ENCODE results near the gene PCNA.

Gene PCNA

GRCh38 chr20:5155404-5155803 lies 35.6 kb upstream of the PCNA start:
- no peak overlapping the region for H4K12ac ChIP-seq (ENCODE audit: low read depth, low read length)
- H3K4ac ChIP-seq (ENCODE audit: low read depth, low read length), result no peak overlapping the region
- no peak overlapping the region for H2BK12ac ChIP-seq (ENCODE audit: low read length)
- no peak overlapping the region for H3K9ac ChIP-seq (ENCODE audit: low read length)
- no peak overlapping the region for H3K18ac ChIP-seq (ENCODE audit: low read length)
- no peaks in the 10 kb centered on the region for H3K36me3 ChIP-seq (ENCODE audit: control insufficient read depth in 1 of 2, insufficient read depth in 2 of 2, low read length in 2 of 2)
- H3K4me1 ChIP-seq (ENCODE audit: control insufficient read depth in 1 of 2, insufficient read depth in 2 of 2, low read length in 2 of 2), result peaks cover 0 to 10% of the 10 kb centered on the region in 2 experiments
- no peaks in the 10 kb centered on the region for H3K27me3 ChIP-seq (ENCODE audit: insufficient read depth, low read length)
- no peak overlapping the region for H2AK5ac ChIP-seq (ENCODE audit: low read length)
- no peak overlapping the region for H2AFZ ChIP-seq (ENCODE audit: insufficient read depth, low read length, poor library complexity)
- no peak overlapping the region for H2BK5ac ChIP-seq (ENCODE audit: low read depth, low read length, poor library complexity)
- no peaks in the 10 kb centered on the region for H3K79me2 ChIP-seq (ENCODE audit: control insufficient read depth, insufficient read depth, low read length, poor library complexity)
- no peaks in the 10 kb centered on the region for H3K79me1 ChIP-seq (ENCODE audit: low read length)
- H3K4me3 ChIP-seq (ENCODE audit: low read depth, low read length), result no peak overlapping the region
- H4K8ac ChIP-seq (ENCODE audit: low read depth, low read length), result no peak overlapping the region
- no peak overlapping the region for H4K91ac ChIP-seq (ENCODE audit: low read depth, low read length)
- H3K23ac ChIP-seq (ENCODE audit: low read length), result no peak overlapping the region
- DNase-seq, result no peak
- H3K14ac ChIP-seq (ENCODE audit: low read length), result no peak overlapping the region
- H3K9me3 ChIP-seq (ENCODE audit: insufficient read depth, low read depth, low read length), result no peaks in the 10 kb centered on the region
- H3K4me2 ChIP-seq (ENCODE audit: low read length), result no peak overlapping the region
- no peak overlapping the region for H2BK120ac ChIP-seq (ENCODE audit: insufficient read depth, low read length, poor library complexity)
- H3K27ac ChIP-seq (ENCODE audit: low read depth, low read length), result no peak overlapping the region
- no CpG with 5 or more reads among the region's 2 CpGs for WGBS (ENCODE audit: extremely low coverage, insufficient coverage, insufficient read length)

- H2BK12ac ChIP-seq (ENCODE audit: low read length), result no peak overlapping the region
- H3K14ac ChIP-seq (ENCODE audit: low read length), result no peak overlapping the region
- H3K9me3 ChIP-seq (ENCODE audit: insufficient read depth, low read depth, low read length), result no peaks in the 10 kb centered on the region
- no peak overlapping the region for H2BK5ac ChIP-seq (ENCODE audit: low read depth, low read length, poor library complexity)
- H2AK5ac ChIP-seq (ENCODE audit: low read length), result no peak overlapping the region
- H3K4ac ChIP-seq (ENCODE audit: low read depth, low read length), result no peak overlapping the region
- no peaks in the 10 kb centered on the region for H3K79me1 ChIP-seq (ENCODE audit: low read length)
- no peak overlapping the region for H3K4me3 ChIP-seq (ENCODE audit: low read depth, low read length)
- WGBS (ENCODE audit: extremely low coverage, insufficient coverage, insufficient read length), result no CpG with 5 or more reads among the region's 6 CpGs
- no peak overlapping the region for H2AFZ ChIP-seq (ENCODE audit: insufficient read depth, low read length, poor library complexity)
- no peak overlapping the region for H3K23ac ChIP-seq (ENCODE audit: low read length)
- H3K27ac ChIP-seq (ENCODE audit: low read depth, low read length), result no peak overlapping the region
- no peak overlapping the region for H4K91ac ChIP-seq (ENCODE audit: low read depth, low read length)
- H3K36me3 ChIP-seq (ENCODE audit: control insufficient read depth in 1 of 2, insufficient read depth in 2 of 2, low read length in 2 of 2), result no peaks in the 10 kb centered on the region
- H3K18ac ChIP-seq (ENCODE audit: low read length), result no peak overlapping the region
- H3K4me1 ChIP-seq (ENCODE audit: control insufficient read depth in 1 of 2, insufficient read depth in 2 of 2, low read length in 2 of 2), result peaks cover 0 to 10% of the 10 kb centered on the region in 2 experiments
- H3K9ac ChIP-seq (ENCODE audit: low read length), result no peak overlapping the region
- DNase-seq, result no peak
- H3K4me2 ChIP-seq (ENCODE audit: low read length), result no peak overlapping the region
- no peaks in the 10 kb centered on the region for H3K27me3 ChIP-seq (ENCODE audit: insufficient read depth, low read length)
- no peak overlapping the region for H4K12ac ChIP-seq (ENCODE audit: low read depth, low read length)
- no peak overlapping the region for H2BK120ac ChIP-seq (ENCODE audit: insufficient read depth, low read length, poor library complexity)
- no peak overlapping the region for H4K8ac ChIP-seq (ENCODE audit: low read depth, low read length)
- H3K79me2 ChIP-seq (ENCODE audit: control insufficient read depth, insufficient read depth, low read length, poor library complexity), result no peaks in the 10 kb centered on the region
Observed at GRCh38 chr20:5154543-5154925, 34.8 kb upstream of the PCNA start.

GRCh38 chr20:5153612-5154542 lies 34.1 kb upstream of the PCNA start:
- Histone ChIP-seq H2AK5ac (ENCODE audit: low read length) (no peak overlapping the region), H3K79me2 (ENCODE audit: control insufficient read depth, insufficient read depth, low read length, poor library complexity) (no peaks in the 10 kb centered on the region), H4K8ac (ENCODE audit: low read depth, low read length) (no peak overlapping the region), H2BK12ac (ENCODE audit: low read length) (no peak overlapping the region), H3K14ac (ENCODE audit: low read length) (no peak overlapping the region), H2BK5ac (ENCODE audit: low read depth, low read length, poor library complexity) (no peak overlapping the region), H3K36me3 (ENCODE audit: control insufficient read depth in 1 of 2, insufficient read depth in 2 of 2, low read length in 2 of 2) (no peaks in the 10 kb centered on the region), H3K9ac (ENCODE audit: low read length) (peak overlapping the region; percentile 38), H4K91ac (ENCODE audit: low read depth, low read length) (no peak overlapping the region), H3K4me3 (ENCODE audit: low read depth, low read length) (no peak overlapping the region), H2BK120ac (ENCODE audit: insufficient read depth, low read length, poor library complexity) (no peak overlapping the region), H2AFZ (ENCODE audit: insufficient read depth, low read length, poor library complexity) (no peak overlapping the region), H3K4ac (ENCODE audit: low read depth, low read length) (no peak overlapping the region), H3K4me1 (ENCODE audit: control insufficient read depth in 1 of 2, insufficient read depth in 2 of 2, low read length in 2 of 2) (peaks cover 0 to 10% of the 10 kb centered on the region in 2 experiments), H3K4me2 (ENCODE audit: low read length) (no peak overlapping the region), H3K9me3 (ENCODE audit: insufficient read depth, low read depth, low read length) (no peaks in the 10 kb centered on the region), H3K79me1 (ENCODE audit: low read length) (no peaks in the 10 kb centered on the region), H3K18ac (ENCODE audit: low read length) (no peak overlapping the region), H4K12ac (ENCODE audit: low read depth, low read length) (no peak overlapping the region), H3K27ac (ENCODE audit: low read depth, low read length) (no peak overlapping the region), H3K23ac (ENCODE audit: low read length) (no peak overlapping the region), H3K27me3 (ENCODE audit: insufficient read depth, low read length) (no peaks in the 10 kb centered on the region)
- no CpG with 5 or more reads among the region's 5 CpGs for WGBS (ENCODE audit: extremely low coverage, insufficient coverage, insufficient read length)
- peak; percentile 48 to 76 for DNase-seq

- Histone ChIP-seq H3K4me1 (ENCODE audit: control insufficient read depth in 1 of 2, insufficient read depth in 2 of 2, low read length in 2 of 2) (peaks cover 0 to 10% of the 10 kb centered on the region in 2 experiments), H2AFZ (ENCODE audit: insufficient read depth, low read length, poor library complexity) (no peak overlapping the region), H3K27ac (ENCODE audit: low read depth, low read length) (no peak overlapping the region), H2BK5ac (ENCODE audit: low read depth, low read length, poor library complexity) (no peak overlapping the region), H3K4me3 (ENCODE audit: low read depth, low read length) (no peak overlapping the region), H3K9me3 (ENCODE audit: insufficient read depth, low read depth, low read length) (no peaks in the 10 kb centered on the region), H3K79me2 (ENCODE audit: control insufficient read depth, insufficient read depth, low read length, poor library complexity) (no peaks in the 10 kb centered on the region), H3K27me3 (ENCODE audit: insufficient read depth, low read length) (no peaks in the 10 kb centered on the region), H3K23ac (ENCODE audit: low read length) (no peak overlapping the region), H2BK12ac (ENCODE audit: low read length) (no peak overlapping the region), H3K36me3 (ENCODE audit: control insufficient read depth in 1 of 2, insufficient read depth in 2 of 2, low read length in 2 of 2) (no peaks in the 10 kb centered on the region), H3K4ac (ENCODE audit: low read depth, low read length) (no peak overlapping the region), H3K9ac (ENCODE audit: low read length) (no peak overlapping the region), H3K79me1 (ENCODE audit: low read length) (no peaks in the 10 kb centered on the region), H3K14ac (ENCODE audit: low read length) (no peak overlapping the region), H2AK5ac (ENCODE audit: low read length) (no peak overlapping the region), H2BK120ac (ENCODE audit: insufficient read depth, low read length, poor library complexity) (no peak overlapping the region), H3K4me2 (ENCODE audit: low read length) (no peak overlapping the region), H4K91ac (ENCODE audit: low read depth, low read length) (no peak overlapping the region), H3K18ac (ENCODE audit: low read length) (no peak overlapping the region), H4K8ac (ENCODE audit: low read depth, low read length) (no peak overlapping the region), H4K12ac (ENCODE audit: low read depth, low read length) (no peak overlapping the region)
- WGBS (ENCODE audit: extremely low coverage, insufficient coverage, insufficient read length), result no CpG with 5 or more reads among the region's 3 CpGs
- no peak for DNase-seq
Observed at GRCh38 chr20:5153152-5153467, 33.4 kb upstream of the PCNA start.

All from trophoblast cell (in vitro differentiated cells and primary cell).